ENCODE measurements around the gene DCUN1D4. TPM values are rescaled to one million over a fixed set of nuclear protein-coding genes. Genes with fewer than 3 reads are reported as not detected.

The DCUN1D4 gene
- total RNA-seq, 1 donor, result 62.6 TPM

DNA sequence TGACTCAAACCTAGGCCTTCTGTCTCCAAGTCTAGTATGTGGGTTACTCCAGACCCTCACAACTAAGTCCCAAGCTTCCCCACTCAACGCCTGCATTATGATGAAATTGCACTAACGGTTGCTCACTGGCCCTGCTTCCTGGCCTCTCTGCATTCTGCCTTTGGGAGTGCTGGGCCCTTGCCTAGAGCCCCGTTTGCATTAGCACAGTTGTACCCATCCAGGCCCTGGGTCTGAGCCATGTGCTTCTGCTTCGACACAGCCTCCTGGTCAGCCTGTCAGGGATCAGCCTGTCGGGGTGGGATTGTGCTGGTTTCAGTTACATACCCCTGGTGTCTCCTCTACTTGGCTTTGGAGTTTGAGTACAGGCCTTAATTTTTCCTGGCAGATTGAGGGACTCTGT lies 58.4 kb downstream of the DCUN1D4 start:
- TF ChIP-seq, protein P1, sequence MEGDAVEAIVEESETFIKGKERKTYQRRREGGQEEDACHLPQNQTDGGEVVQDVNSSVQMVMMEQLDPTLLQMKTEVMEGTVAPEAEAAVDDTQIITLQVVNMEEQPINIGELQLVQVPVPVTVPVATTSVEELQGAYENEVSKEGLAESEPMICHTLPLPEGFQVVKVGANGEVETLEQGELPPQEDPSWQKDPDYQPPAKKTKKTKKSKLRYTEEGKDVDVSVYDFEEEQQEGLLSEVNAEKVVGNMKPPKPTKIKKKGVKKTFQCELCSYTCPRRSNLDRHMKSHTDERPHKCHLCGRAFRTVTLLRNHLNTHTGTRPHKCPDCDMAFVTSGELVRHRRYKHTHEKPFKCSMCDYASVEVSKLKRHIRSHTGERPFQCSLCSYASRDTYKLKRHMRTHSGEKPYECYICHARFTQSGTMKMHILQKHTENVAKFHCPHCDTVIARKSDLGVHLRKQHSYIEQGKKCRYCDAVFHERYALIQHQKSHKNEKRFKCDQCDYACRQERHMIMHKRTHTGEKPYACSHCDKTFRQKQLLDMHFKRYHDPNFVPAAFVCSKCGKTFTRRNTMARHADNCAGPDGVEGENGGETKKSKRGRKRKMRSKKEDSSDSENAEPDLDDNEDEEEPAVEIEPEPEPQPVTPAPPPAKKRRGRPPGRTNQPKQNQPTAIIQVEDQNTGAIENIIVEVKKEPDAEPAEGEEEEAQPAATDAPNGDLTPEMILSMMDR (IDR thresholded peaks at IDR 0.05; ENCODE audit: insufficient read depth, low read length), result no peak
- no peak for DNase-seq (ENCODE audit: low read depth)

GRCh38 chr4:51906167-51906958 lies 63.4 kb downstream of the DCUN1D4 start:
- no peak for DNase-seq (ENCODE audit: low read depth)
- no peak overlapping the region for H3K4me3 ChIP-seq (ENCODE audit: low read depth, low read length)
- TF ChIP-seq, protein P1 (IDR thresholded peaks at IDR 0.05; ENCODE audit: insufficient read depth, low read length), result no peak

More for the DNA sequence above, 58.4 kb downstream of the DCUN1D4 start:
- no peak overlapping the region for H3K4me3 ChIP-seq (ENCODE audit: low read depth, low read length)

- TF ChIP-seq, protein P1 (IDR thresholded peaks at IDR 0.05; ENCODE audit: insufficient read depth, low read length), result no peak
- no peak for DNase-seq (ENCODE audit: low read depth)
- H3K4me3 ChIP-seq (ENCODE audit: low read depth, low read length), result no peak overlapping the region
These were observed 64.2 kb downstream of the DCUN1D4 start for GRCh38 chr4:51907006-51907669.

- TF ChIP-seq, protein P1 (IDR thresholded peaks at IDR 0.05; ENCODE audit: insufficient read depth, low read length), result no peak
- no peak overlapping the region for H3K4me3 ChIP-seq (ENCODE audit: low read depth, low read length)
- no peak for DNase-seq (ENCODE audit: low read depth)
These were observed 66.3 kb downstream of the DCUN1D4 start for GRCh38 chr4:51909236-51909703.

- no peak for DNase-seq (ENCODE audit: low read depth)
- TF ChIP-seq, protein P1 (IDR thresholded peaks at IDR 0.05; ENCODE audit: insufficient read depth, low read length), result no peak
- no peak overlapping the region for H3K4me3 ChIP-seq (ENCODE audit: low read depth, low read length)
These were observed 75.3 kb downstream of the DCUN1D4 start for GRCh38 chr4:51918251-51918650.

- TF ChIP-seq, protein P1 (IDR thresholded peaks at IDR 0.05; ENCODE audit: insufficient read depth, low read length), result no peak
- no peak overlapping the region for H3K4me3 ChIP-seq (ENCODE audit: low read depth, low read length)
- DNase-seq (ENCODE audit: low read depth), result no peak
These were observed 80.4 kb downstream of the DCUN1D4 start for GRCh38 chr4:51923343-51923742.
